GM23248 (cell line): ENCODE data around the gene B4GAT1. TPM values are rescaled to one million over a fixed set of nuclear protein-coding genes. Genes with fewer than 3 reads are reported as not detected.

Experiments
- DNase-seq: peaks from one replicate; pipeline ENCODE4 v3.0.0-alpha.2; 2015
- H2AFZ ChIP-seq: fragments of 200-600 bp; sonication (generic); 2 replicates; pipeline ENCODE4 v1.6.1; 2016; ENCODE audit warnings: antibody characterized with exemption
- H3F3A ChIP-seq: fragments of 200-600 bp; sonication (generic); 2 replicates; pipeline ENCODE4 v1.6.1; 2016; ENCODE audit warnings: mild to moderate bottlenecking, antibody characterized with exemption, mixed run types; ENCODE audit not compliant: insufficient read depth
- H3K27ac ChIP-seq: fragments of 200-600 bp; sonication (generic); 2 replicates; pipeline ENCODE4 v1.5.1; 2016; ENCODE audit warnings: mild to moderate bottlenecking
- H3K27me3 ChIP-seq: fragments of 200-600 bp; sonication (generic); replicated peaks from 2 replicates; pipeline ENCODE4 v1.6.1; 2016; ENCODE audit warnings: mild to moderate bottlenecking; ENCODE audit not compliant: insufficient read depth
- H3K36me3 ChIP-seq: fragments of 200-600 bp; sonication (generic); 2 replicates; pipeline ENCODE4 v1.6.1; 2016; ENCODE audit warnings: low read depth, mild to moderate bottlenecking
- H3K4me1 ChIP-seq: fragments of 200-600 bp; sonication (generic); 2 replicates; pipeline ENCODE4 v1.6.1; 2016; ENCODE audit warnings: mild to moderate bottlenecking; ENCODE audit not compliant: insufficient read depth
- H3K4me2 ChIP-seq: fragments of 200-600 bp; sonication (generic); one replicate; pipeline ENCODE4 v1.6.1; 2016; ENCODE audit warnings: mild to moderate bottlenecking; ENCODE audit not compliant: unreplicated experiment
- H3K4me3 ChIP-seq: fragments of 200-600 bp; sonication (generic); 2 replicates; pipeline ENCODE4 v1.5.1; 2016; ENCODE audit warnings: mild to moderate bottlenecking
- H3K79me2 ChIP-seq: fragments of 200-600 bp; sonication (generic); 2 replicates; pipeline ENCODE4 v1.6.1; 2016; ENCODE audit warnings: mild to moderate bottlenecking; ENCODE audit not compliant: insufficient read depth
- H3K9ac ChIP-seq: fragments of 200-600 bp; sonication (generic); 2 replicates; pipeline ENCODE4 v1.6.1; 2016; ENCODE audit warnings: mild to moderate bottlenecking
- H3K9me2 ChIP-seq: fragments of 200-600 bp; sonication (generic); 2 replicates; pipeline ENCODE4 v1.6.1; 2016; ENCODE audit warnings: mixed run types, mild to moderate bottlenecking, moderate library complexity; ENCODE audit not compliant: insufficient read depth
- H3K9me3 ChIP-seq: fragments of 200-600 bp; sonication (generic); one replicate; pipeline ENCODE4 v1.6.1; 2017; ENCODE audit warnings: low read depth
- H4K20me1 ChIP-seq: fragments of 200-600 bp; sonication (generic); 2 replicates; pipeline ENCODE4 v1.6.0; 2016; ENCODE audit not compliant: insufficient read depth
- EZH2 ChIP-seq: fragments of 200-600 bp; sonication (generic); IDR thresholded peaks from 2 replicates; pipeline ENCODE4 v1.6.1; 2018; ENCODE audit warnings: antibody characterized with exemption, mild to moderate bottlenecking; ENCODE audit not compliant: insufficient read depth, poor library complexity, severe bottlenecking
- EZH2phosphoT487 ChIP-seq: fragments of 200-600 bp; sonication (generic); IDR thresholded peaks from 2 replicates; pipeline ENCODE4 v1.6.1; 2018; ENCODE audit warnings: antibody characterized with exemption, moderate library complexity, mild to moderate bottlenecking, low read depth; ENCODE audit not compliant: insufficient read depth
- WGBS, 2 experiments: methylation state at CpG; one replicate each; pipeline ENCODE4 v1.1.6; 2015 to 2017; ENCODE audit warnings: low lambda C conversion rate in 2 of 2, low coverage in 1 of 2; ENCODE audit errors: missing lambda C conversion rate in 2 of 2; 5-methylcytosine and 5-hydroxymethylcytosine counted together
- in situ Hi-C: fragments of 300-500 bp; cut with MboI; formaldehyde crosslinking; loops from 2 replicates; pipeline ENCODE4 v1.15.0; 2020
- polyA plus RNA-seq: library from polyadenylated mRNA; unstranded; fragments of >200 nt; fragmentation: Nextera tagmentation; extraction: Ambion mirVana; gene quantifications from 2 replicates; pipeline ENCODE4 v1.2.1, GENCODE V29; 2016
- total RNA-seq: library from RNA; depleted of rRNA; stranded (reverse); fragments of >200 nt; shearing (Covaris generic); gene quantifications from 2 replicates; pipeline ENCODE4 v1.2.3, GENCODE V29; 2014

Gene B4GAT1
- total and polyA plus RNA-seq, 2 experiments from 2014 or later = 23.9 to 32.0 TPM

DNA sequence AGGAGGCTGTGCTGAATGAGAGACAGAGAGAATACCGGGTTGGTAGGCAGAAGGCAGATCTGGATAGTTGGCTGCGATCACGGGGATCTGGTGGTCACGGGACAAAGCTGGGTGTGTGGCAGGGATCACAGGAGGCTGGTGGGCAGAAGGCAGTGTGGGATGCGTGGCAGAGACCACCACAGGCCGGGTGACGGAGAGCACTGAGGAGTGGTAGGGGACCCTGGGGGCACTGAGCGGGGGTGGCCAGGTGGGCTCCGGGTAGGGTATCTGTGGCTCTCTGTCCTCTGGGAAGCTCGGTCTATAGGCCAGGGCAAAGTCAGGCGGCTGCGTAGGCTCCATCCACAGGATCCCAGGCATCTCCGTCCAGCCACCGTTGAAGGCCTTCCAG is 31.9 kb downstream of the B4GAT1 start:
- Histone ChIP-seq H3K4me1 (peaks cover 23% of the 10 kb centered on the region), H3K9me2 (no peaks in the 10 kb centered on the region), H3K79me2 (peaks cover 32% of the 10 kb centered on the region), H3F3A (peaks cover 20% of the 10 kb centered on the region), H3K4me3 (peak overlapping the region; percentile 87), H4K20me1 (no peaks in the 10 kb centered on the region), H3K9me3 (no peaks in the 10 kb centered on the region), H3K27me3 (no peaks in the 10 kb centered on the region), H3K27ac (peak overlapping the region; percentile 94), H3K4me2 (peak overlapping the region; percentile 97), H2AFZ (no peak overlapping the region), H3K36me3 (no peaks in the 10 kb centered on the region), H3K9ac (peak overlapping the region; percentile 94)
- TF ChIP-seq EZH2 = no peak
- TF ChIP-seq EZH2phosphoT487 = no peak
- peak; percentile 64 for DNase-seq
- in situ Hi-C loops = no loop called here
- WGBS, 2 experiments = 6 to 9% methylated on average over 12 to 13 of the region's 14 CpGs

DNA sequence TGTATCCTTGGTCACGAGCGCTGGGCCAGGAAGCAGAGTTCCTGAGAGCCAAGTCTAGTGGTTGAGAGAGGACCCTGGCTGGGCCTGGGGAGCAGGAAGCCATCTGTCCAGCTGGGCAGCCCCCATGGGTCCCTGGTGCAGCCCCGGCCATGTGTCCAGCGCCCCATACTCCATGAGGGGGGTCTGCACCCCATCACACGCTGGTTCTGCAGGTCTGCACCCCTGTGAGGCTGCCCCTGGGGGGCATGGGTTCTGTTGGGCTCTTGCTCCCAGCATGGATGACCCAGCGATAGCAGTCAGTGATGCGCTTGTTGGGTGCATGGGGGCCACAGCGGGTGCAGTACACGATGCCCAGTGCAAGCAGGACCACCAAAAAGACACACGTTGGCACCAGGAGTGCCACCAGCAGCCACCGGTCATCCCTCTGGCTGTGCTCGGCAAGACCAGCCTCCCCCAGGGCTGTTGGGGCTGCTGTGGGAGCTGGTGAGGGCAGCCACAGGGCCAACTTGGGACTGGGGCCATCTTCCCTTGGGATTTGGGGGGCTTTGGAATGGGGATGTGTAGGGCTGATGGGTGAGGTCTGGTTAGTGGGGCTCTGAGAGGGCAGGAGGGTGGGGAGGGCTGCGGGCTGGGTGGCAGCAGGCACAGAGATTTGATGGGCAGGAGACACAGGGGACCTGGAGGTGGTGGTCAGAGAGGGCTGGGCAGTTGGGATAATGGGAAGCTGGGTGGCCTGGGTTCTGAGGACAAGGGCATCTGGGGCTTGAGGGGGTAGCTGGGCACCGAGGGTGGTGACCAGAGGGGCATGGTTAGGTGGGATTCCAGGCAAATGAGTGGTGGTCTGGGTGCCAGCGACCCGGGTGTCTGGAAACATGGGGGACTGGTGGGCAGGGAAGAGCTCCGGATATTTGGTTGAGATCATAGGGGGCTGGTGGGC is 32.6 kb downstream of the B4GAT1 start:
- peaks cover 32% of the 10 kb centered on the region for H3K79me2 ChIP-seq
- no peaks in the 10 kb centered on the region for H4K20me1 ChIP-seq
- H3K27ac ChIP-seq = peak overlapping the region; percentile 94
- WGBS, 2 experiments = 6 to 8% methylated on average over 17 of the region's 17 CpGs
- peak overlapping the region; percentile 94 for H3K9ac ChIP-seq
- in situ Hi-C loops = no loop called here
- H3K4me2 ChIP-seq = peak overlapping the region; percentile 97
- no peaks in the 10 kb centered on the region for H3K9me3 ChIP-seq
- peak overlapping the region; percentile 87 for H3K4me3 ChIP-seq
- TF ChIP-seq EZH2 = no peak
- no peak for TF ChIP-seq EZH2phosphoT487
- no peak overlapping the region for H2AFZ ChIP-seq
- H3K36me3 ChIP-seq = no peaks in the 10 kb centered on the region
- H3K9me2 ChIP-seq = no peaks in the 10 kb centered on the region
- peak; percentile 26 for DNase-seq
- peaks cover 22% of the 10 kb centered on the region for H3F3A ChIP-seq
- peaks cover 23% of the 10 kb centered on the region for H3K4me1 ChIP-seq
- H3K27me3 ChIP-seq = no peaks in the 10 kb centered on the region

- Histone ChIP-seq H2AFZ (no peak overlapping the region), H3K36me3 (no peaks in the 10 kb centered on the region), H3K9me2 (no peaks in the 10 kb centered on the region), H3K4me2 (peak overlapping the region; percentile 97), H3K9me3 (no peaks in the 10 kb centered on the region), H3K79me2 (peaks cover 32% of the 10 kb centered on the region), H3K27me3 (no peaks in the 10 kb centered on the region), H3K4me3 (peak overlapping the region; percentile 87), H4K20me1 (no peaks in the 10 kb centered on the region), H3F3A (peaks cover 21% of the 10 kb centered on the region), H3K27ac (peak overlapping the region; percentile 94), H3K4me1 (peaks cover 21% of the 10 kb centered on the region), H3K9ac (peak overlapping the region; percentile 94)
- 0% methylated on average over 1 of the region's 1 CpG for WGBS, 2 experiments
- TF ChIP-seq EZH2phosphoT487 = no peak
- no peak for TF ChIP-seq EZH2
- DNase-seq = peak; percentile 31
- in situ Hi-C loops = no loop called here
Measured at GRCh38 chr11:66314186-66314501, 33.3 kb downstream of the B4GAT1 start.

DNA sequence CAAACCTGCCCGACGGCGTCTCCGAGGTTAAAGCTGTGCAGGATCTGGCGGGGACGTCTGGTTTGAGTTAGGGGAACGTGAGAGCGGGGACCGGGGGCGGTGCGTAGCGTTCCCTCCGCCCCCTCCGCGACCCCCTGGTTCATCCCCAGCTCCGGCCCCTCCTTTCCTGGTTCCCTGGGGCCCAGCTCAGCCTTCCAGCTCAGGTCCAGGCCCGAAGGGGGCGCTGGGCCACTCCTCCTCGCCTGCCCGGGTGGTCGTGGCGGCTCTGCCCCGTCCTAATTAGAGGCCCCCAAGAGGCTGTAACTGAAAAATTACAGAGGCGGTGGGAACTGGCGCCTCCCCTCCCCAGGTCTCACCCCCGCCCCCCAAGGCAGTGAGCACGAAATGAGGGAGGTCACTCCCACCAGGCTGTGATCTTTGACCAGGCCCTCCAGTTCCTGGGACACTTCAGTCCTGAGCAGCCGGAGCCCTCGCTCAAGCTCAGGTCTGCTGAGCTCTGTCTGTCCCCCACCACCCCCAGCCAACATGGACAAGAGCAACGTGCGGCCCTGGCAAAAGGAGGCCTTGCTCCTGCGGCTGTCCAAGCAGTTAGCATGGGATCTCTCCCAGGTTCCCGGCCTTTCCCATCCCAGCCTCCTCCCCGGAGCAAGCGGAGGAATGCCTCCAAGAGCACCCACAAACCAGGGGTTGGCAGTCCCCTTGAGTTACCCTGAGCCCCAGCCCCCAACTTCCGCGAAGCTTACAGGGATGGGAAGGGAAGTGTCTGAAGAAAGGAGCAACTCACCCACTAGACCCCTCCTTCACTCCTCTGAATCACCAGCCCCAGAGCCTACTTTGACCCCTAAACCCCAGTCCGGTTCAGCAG is 33.9 kb downstream of the B4GAT1 start:
- Histone ChIP-seq H3K9ac (peak overlapping the region; percentile 94), H3K27ac (peak overlapping the region; percentile 94), H3K4me2 (peak overlapping the region; percentile 97), H3F3A (peaks cover 15% of the 10 kb centered on the region), H4K20me1 (no peaks in the 10 kb centered on the region), H3K9me2 (no peaks in the 10 kb centered on the region), H2AFZ (no peak overlapping the region), H3K4me3 (peak overlapping the region; percentile 87), H3K79me2 (peaks cover 32% of the 10 kb centered on the region), H3K4me1 (peaks cover 16% of the 10 kb centered on the region), H3K27me3 (no peaks in the 10 kb centered on the region), H3K9me3 (no peaks in the 10 kb centered on the region), H3K36me3 (no peaks in the 10 kb centered on the region)
- TF ChIP-seq EZH2 (no peak), EZH2phosphoT487 (no peak)
- in situ Hi-C loops = no loop called here
- 1% methylated on average over 23 to 38 of the region's 38 CpGs for WGBS, 2 experiments
- peak; percentile 69 for DNase-seq
